ENCODE results near the gene FLNC.

Gene FLNC

DNA sequence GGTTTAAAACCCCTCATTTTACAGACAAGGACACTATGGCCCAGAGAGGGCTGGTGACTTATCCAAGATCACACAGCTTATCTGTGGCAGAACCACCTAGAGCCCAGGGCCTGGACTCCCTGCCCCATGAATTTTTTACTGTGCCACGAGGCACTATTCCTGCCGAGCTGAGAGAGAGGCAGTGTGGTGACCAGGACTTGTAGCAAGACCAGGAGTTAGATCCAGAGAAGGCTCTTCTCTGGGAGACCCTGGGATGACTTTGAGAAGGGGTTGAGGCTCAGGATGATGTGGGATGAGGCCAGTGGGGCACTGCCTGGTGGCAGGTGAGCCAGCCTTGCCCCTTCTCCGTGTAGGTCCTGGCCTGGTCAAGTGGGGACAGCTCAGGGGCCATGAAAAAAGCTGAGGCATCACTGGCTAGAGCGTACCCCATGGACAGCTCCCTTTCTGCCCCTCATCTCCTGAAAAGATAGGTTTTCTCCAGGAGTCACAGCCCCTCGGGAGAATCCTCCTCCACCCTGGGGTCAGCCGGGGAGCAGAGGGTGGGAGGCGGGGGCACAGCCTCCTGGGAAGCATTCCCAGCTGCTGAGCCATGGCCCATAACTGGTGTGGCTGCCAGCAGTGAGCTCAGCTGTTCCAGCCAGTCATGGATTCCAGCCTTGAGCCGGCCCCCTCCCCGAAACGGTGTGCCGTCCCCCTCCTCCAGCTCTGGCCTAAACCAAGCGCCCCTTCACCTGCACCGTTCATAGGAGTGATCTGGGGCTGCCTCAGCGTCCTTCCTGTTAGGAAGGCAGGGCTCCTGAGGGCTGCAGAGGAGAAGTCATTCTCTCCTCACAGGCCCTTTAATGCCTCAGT lies 5.8 kb downstream of the FLNC start:
- Mint-ChIP-seq H3K9me3 (no peaks in the 10 kb centered on the region), H3K36me3 (ENCODE audit: low read depth) (peaks cover 27% of the 10 kb centered on the region), H3K4me1 (peaks cover 29% of the 10 kb centered on the region), H3K27me3 (ENCODE audit: low read depth) (peaks cover 3% of the 10 kb centered on the region), H3K27ac (peak overlapping the region; percentile 11 to 73 (median 69)), H3K4me3 (peak overlapping the region in 2 of 3 experiments; percentile 17 to 66)
- TF ChIP-seq, protein P1, sequence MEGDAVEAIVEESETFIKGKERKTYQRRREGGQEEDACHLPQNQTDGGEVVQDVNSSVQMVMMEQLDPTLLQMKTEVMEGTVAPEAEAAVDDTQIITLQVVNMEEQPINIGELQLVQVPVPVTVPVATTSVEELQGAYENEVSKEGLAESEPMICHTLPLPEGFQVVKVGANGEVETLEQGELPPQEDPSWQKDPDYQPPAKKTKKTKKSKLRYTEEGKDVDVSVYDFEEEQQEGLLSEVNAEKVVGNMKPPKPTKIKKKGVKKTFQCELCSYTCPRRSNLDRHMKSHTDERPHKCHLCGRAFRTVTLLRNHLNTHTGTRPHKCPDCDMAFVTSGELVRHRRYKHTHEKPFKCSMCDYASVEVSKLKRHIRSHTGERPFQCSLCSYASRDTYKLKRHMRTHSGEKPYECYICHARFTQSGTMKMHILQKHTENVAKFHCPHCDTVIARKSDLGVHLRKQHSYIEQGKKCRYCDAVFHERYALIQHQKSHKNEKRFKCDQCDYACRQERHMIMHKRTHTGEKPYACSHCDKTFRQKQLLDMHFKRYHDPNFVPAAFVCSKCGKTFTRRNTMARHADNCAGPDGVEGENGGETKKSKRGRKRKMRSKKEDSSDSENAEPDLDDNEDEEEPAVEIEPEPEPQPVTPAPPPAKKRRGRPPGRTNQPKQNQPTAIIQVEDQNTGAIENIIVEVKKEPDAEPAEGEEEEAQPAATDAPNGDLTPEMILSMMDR (IDR thresholded peaks at IDR 0.05; ENCODE audit: unreplicated experiment in 3 of 3) = no peak

DNA sequence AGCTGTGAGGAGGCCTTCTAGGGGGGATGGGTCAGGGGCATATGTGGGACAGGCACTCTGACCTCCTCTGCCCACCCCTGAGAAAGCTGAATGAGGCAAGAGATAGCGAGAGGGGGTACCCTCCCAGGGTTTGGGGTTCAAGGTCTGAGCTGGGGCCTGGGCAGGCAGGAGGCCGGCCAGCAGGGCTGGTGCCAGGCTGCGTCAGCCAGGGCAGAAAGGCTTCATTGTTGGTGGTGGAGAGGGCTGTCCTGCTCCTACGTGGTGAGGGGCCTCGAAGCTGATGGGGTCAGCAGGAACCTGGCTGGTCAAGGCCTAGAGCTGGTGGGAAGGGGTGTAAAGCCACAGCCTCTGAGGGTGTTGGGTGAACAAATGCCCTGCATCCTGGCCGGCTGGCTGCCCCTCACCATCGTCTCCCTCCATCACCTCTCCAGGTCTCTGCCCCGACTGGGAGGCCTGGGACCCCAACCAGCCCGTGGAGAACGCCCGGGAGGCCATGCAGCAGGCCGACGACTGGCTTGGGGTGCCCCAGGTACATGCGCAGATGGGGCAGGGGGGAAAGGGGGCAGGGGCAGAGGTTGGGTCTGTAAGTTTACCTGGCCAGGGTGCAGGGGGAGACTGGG lies 6.6 kb downstream of the FLNC start:
- H3K4me1 Mint-ChIP-seq = peaks cover 29% of the 10 kb centered on the region
- peaks cover 3% of the 10 kb centered on the region for H3K27me3 Mint-ChIP-seq (ENCODE audit: low read depth)
- H3K27ac Mint-ChIP-seq = peak overlapping the region in 2 of 3 experiments; percentile 69 to 73
- H3K9me3 Mint-ChIP-seq = no peaks in the 10 kb centered on the region
- peaks cover 27% of the 10 kb centered on the region for H3K36me3 Mint-ChIP-seq (ENCODE audit: low read depth)
- TF ChIP-seq, protein P1 (IDR thresholded peaks at IDR 0.05; ENCODE audit: unreplicated experiment in 3 of 3) = no peak
- peak overlapping the region in 2 of 3 experiments; percentile 17 to 66 for H3K4me3 Mint-ChIP-seq

DNA sequence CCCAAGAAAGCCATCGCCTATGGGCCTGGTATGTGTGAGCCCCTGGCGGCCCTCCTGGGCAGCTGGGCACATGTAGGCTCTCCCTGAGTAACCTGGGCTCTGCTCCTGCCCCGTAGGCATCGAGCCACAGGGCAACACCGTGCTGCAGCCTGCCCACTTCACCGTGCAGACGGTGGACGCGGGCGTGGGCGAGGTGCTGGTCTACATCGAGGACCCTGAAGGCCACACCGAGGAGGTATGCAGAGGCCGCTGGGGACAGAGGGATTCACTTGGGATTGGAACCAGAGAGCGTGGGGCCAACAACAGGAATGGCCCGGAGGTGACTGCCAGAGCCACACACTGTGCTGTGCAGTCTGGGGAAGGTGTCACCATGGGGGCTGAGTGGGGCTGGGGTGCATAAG lies 7.3 kb downstream of the FLNC start:
- peaks cover 29% of the 10 kb centered on the region for H3K4me1 Mint-ChIP-seq
- TF ChIP-seq, protein P1 (IDR thresholded peaks at IDR 0.05; ENCODE audit: unreplicated experiment in 3 of 3) = no peak
- peaks cover 31% of the 10 kb centered on the region for H3K36me3 Mint-ChIP-seq (ENCODE audit: low read depth)
- peaks cover 3% of the 10 kb centered on the region for H3K27me3 Mint-ChIP-seq (ENCODE audit: low read depth)
- no peak overlapping the region for H3K4me3 Mint-ChIP-seq
- no peaks in the 10 kb centered on the region for H3K9me3 Mint-ChIP-seq
- no peak overlapping the region for H3K27ac Mint-ChIP-seq

DNA sequence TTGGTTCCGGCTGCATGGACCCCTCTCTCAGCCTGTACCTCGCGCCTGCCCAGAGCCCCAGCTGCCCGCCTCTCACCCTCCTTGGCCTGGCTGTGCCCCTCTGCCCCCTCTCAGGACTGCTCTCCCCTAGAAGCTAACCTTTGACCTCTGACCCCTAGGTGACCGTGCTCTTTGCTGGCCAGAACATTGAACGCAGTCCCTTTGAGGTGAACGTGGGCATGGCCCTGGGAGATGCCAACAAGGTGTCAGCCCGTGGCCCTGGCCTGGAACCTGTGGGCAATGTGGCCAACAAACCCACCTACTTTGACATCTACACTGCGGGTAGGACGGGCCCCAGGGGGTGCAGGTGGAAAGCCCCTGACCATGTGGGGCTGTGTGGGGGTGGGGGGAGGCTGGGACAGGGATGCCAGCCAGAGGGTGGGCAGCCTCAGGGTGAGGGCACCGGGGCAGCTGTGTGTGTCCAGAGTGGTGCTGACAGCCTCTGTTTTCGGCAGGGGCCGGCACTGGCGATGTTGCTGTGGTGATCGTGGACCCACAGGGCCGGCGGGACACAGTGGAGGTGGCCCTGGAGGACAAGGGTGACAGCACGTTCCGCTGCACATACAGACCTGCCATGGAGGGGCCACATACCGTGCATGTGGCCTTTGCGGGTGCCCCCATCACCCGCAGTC lies 8.0 kb downstream of the FLNC start:
- TF ChIP-seq, protein P1 (IDR thresholded peaks at IDR 0.05; ENCODE audit: unreplicated experiment in 3 of 3) = no peak

DNA sequence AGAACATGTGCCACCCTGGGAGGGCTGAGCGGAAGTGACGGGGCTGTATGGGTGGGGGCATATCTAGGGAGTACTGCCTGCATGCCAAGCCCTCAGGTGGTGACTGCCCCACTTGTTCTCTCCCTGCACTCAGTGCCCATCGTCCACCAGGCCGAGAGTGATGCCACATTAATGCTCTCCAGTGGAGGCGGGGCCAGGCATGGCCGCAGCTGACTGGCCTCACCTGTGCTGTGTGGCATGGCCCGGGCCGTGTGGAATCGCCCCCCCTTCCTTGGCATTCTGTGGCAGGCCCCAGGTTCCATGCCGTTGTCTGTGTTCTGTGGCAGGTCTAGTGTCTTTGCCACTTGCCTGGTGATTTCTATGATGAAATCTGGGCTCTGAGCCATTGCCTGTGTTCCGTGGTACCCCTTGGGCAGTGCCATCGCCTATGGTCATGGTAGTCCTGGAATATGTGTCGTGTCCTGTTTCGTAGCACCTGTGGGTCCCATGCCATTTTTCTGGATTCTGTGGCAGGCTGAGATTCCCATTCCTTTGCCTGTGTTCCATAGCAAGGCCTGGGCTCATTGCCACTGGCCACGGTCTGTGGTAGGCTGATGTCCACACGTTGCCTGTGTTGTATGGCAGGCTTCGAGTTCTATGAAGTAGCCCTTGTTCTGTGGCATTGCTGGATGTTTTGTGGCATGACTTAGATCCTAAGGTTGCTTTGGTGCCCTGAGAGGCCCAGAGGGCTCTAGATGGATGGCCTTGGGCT lies 8.9 kb downstream of the FLNC start:
- Mint-ChIP-seq H3K27ac (peak overlapping the region in 2 of 3 experiments; percentile 45 to 78), H3K36me3 (ENCODE audit: low read depth) (peaks cover 38% of the 10 kb centered on the region), H3K4me1 (peaks cover 21% of the 10 kb centered on the region), H3K9me3 (no peaks in the 10 kb centered on the region), H3K4me3 (peak overlapping the region in 1 of 3 experiments; percentile 16), H3K27me3 (ENCODE audit: low read depth) (peaks cover 3% of the 10 kb centered on the region)
- TF ChIP-seq, protein P1 (IDR thresholded peaks at IDR 0.05; ENCODE audit: unreplicated experiment in 3 of 3) = no peak

More for the DNA sequence above, 8.0 kb downstream of the FLNC start:
- peaks cover 31% of the 10 kb centered on the region for H3K36me3 Mint-ChIP-seq (ENCODE audit: low read depth)
- peaks cover 29% of the 10 kb centered on the region for H3K4me1 Mint-ChIP-seq
- no peaks in the 10 kb centered on the region for H3K9me3 Mint-ChIP-seq
- H3K27ac Mint-ChIP-seq = no peak overlapping the region
- H3K27me3 Mint-ChIP-seq (ENCODE audit: low read depth) = peaks cover 3% of the 10 kb centered on the region
- no peak overlapping the region for H3K4me3 Mint-ChIP-seq
